Natural killer cell treated with Interleukin-12 subunit alpha and Interleukin-12 subunit beta and Interleukin-15 and Interleukin-18, amount 100 ng/mL, for 72 hours (primary cell): ENCODE data around the gene ASIC2. TPM values are rescaled to one million over a fixed set of nuclear protein-coding genes. Genes with fewer than 3 reads are reported as not detected.

ENCODE experiments used
- ATAC-seq, 2 donors: fragments of 150-1000 bp; cut with Tn5 transposase in 1 of 2; sonication (Bioruptor Pico), chemical (Tn5 transposase) in 1 of 2; 2 replicates each; pipeline ENCODE4 v1.10.0; 2021
- DNase-seq: peaks from one replicate; pipeline ENCODE4 v3.0.0; 2022; ENCODE audit warnings: low spot score
- H3K27ac Mint-ChIP-seq, 2 donors: 1 replicate in 1 of 2; 2 replicates in 1 of 2; pipeline ENCODE4 v1.8.0; 2022; ENCODE audit warnings: mixed read lengths in 2 of 2, mild to moderate bottlenecking in 1 of 2, moderate library complexity in 1 of 2
- H3K27me3 Mint-ChIP-seq, 2 donors: 1 replicate in 1 of 2; 2 replicates in 1 of 2; pipeline ENCODE4 v1.8.0; 2022; ENCODE audit warnings: mixed read lengths in 2 of 2
- H3K36me3 Mint-ChIP-seq: one replicate; pipeline ENCODE4 v1.8.0; 2022; ENCODE audit warnings: mixed read lengths
- H3K4me1 Mint-ChIP-seq, 2 donors: 1 replicate in 1 of 2; 2 replicates in 1 of 2; pipeline ENCODE4 v1.8.0; 2022; ENCODE audit warnings: low read depth in 2 of 2, mixed read lengths in 2 of 2, mild to moderate bottlenecking in 1 of 2
- H3K4me3 Mint-ChIP-seq: one replicate; pipeline ENCODE4 v1.8.0; 2022; ENCODE audit warnings: mixed read lengths
- H3K9me3 Mint-ChIP-seq: 2 replicates; pipeline ENCODE4 v1.8.0; 2022; ENCODE audit warnings: mixed read lengths
- total RNA-seq, 2 donors: library from RNA; stranded (reverse); gene quantifications; one replicate each; pipeline ENCODE4 v1.2.3, GENCODE V29; 2022

ASIC2 gene
- total RNA-seq, 2 donors from 2014 or later, result not detected

DNA sequence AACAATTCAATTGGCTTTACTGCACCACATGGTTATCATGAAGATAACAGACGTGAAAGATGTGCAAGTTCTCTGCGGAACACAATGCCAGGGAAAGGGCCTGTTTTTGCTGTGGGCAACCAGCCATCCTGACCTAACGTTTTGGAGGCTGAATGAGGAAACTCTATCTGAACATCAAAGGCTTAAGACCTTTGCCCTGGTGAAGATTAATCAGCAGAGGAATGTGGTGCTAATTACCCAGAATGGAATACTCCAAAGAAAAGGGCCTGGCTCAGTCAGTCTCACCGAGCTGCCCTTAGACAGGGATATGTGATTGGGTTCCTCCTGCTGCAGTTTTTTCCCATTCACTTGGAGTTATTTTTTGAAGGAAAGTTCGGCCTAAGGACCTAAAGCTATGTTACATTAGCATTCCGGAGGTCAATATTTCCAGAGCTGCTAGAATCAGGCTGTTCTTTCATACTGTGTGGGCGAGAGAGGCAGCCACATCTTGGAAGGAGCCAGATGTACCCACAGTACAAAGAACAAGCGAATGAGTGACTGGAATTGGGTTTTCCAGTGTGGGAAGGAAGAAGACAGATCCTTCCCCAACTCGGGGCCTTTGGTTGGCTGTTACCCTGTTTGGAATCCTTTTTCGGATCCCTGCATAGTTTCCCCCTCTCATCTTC, 15.5 kb downstream of the ASIC2 start:
- H3K4me3 Mint-ChIP-seq, result no peak overlapping the region
- H3K27me3 Mint-ChIP-seq, result peaks cover 22 to 42% of the 10 kb centered on the region in 2 donors
- ATAC-seq, result no peak

DNA sequence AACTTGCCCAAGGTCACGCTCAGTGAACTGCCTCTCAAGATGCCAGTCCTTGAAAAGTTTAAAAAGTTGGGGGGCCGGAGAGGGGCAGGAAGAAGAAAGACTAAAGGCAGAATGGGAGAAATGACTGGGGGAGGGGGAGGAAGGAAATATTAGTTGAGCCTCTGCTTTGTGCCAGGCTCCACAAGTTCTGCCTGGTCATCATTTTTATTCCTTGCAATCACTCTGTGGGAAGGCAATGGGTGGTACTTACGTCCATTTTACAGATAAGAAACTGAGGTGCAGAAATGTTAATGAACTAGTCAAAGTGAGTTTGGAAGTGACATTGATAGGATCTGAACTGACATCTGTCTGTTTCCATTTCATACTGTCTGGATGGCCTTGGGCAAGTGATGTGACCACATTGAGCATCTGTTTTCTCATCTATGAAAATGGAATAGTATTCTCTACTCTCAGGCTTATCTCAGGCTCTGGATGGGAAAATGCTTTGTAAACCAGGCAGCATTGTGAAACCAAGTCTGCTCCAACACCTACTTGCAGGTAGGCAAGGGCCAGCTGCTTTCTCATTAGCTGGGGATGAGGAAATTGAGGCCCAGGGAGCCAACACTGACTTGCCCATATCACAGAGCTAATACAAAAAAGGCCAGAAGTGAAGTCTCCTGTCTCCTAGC, 19.2 kb downstream of the ASIC2 start:
- Mint-ChIP-seq H3K4me3 (no peak overlapping the region), H3K27me3 (peaks cover 13 to 17% of the 10 kb centered on the region in 2 donors), H3K36me3 (no peaks in the 10 kb centered on the region), H3K27ac (no peak overlapping the region), H3K9me3 (no peaks in the 10 kb centered on the region), H3K4me1 (no peaks in the 10 kb centered on the region)
- ATAC-seq (no peak), DNase-seq (no peak)

More for the DNA sequence above, 15.5 kb downstream of the ASIC2 start:
- no peak for DNase-seq
- Mint-ChIP-seq H3K4me1 (no peaks in the 10 kb centered on the region), H3K36me3 (no peaks in the 10 kb centered on the region), H3K27ac (no peak overlapping the region), H3K9me3 (no peaks in the 10 kb centered on the region)

DNA sequence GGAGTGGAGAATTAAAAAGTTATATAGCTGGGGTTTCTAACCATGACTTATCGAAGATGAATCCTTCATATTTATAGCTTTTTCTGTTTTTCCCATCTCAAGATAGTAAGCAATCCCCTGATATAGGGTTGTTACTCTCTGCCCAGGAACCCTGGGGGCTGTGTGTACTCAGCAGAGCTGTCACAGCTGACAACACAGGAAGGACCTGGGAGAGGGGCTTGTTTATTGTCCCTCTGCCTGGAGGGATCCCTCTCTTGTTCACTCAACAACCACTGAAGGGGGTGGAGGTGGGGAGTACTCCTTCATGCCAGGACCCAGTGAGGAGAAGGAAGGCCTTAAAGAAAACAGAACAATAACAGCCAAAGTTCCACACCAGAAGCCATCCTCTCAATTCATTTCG, 19.8 kb downstream of the ASIC2 start:
- H3K27ac Mint-ChIP-seq, result no peak overlapping the region
- H3K36me3 Mint-ChIP-seq, result no peaks in the 10 kb centered on the region
- peaks cover 11 to 14% of the 10 kb centered on the region in 2 donors for H3K27me3 Mint-ChIP-seq
- H3K4me3 Mint-ChIP-seq, result no peak overlapping the region
- H3K4me1 Mint-ChIP-seq, result no peaks in the 10 kb centered on the region
- ATAC-seq, result no peak
- DNase-seq, result no peak
- no peaks in the 10 kb centered on the region for H3K9me3 Mint-ChIP-seq

DNA sequence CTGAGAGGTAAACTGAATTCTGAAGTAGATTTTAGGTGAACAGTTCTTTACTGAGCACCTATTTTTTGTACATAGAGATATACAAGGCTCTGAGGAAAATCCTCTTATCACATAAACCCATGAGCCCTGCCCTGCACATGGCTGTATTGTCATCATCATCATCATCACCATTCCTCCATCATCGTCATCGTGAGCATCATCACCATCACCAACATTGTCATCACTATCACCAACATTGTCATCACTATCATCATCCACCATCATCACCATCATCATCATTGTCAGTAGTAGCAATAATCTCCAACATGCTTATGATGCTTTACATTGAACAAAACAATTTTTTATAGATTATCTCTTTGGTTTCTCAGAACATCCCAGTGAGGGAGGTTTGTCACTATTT, 20.7 kb downstream of the ASIC2 start:
- H3K4me1 Mint-ChIP-seq, result no peaks in the 10 kb centered on the region
- H3K9me3 Mint-ChIP-seq, result no peaks in the 10 kb centered on the region
- peaks cover 12 to 16% of the 10 kb centered on the region in 2 donors for H3K27me3 Mint-ChIP-seq
- no peaks in the 10 kb centered on the region for H3K36me3 Mint-ChIP-seq
- no peak overlapping the region for H3K27ac Mint-ChIP-seq
- no peak overlapping the region for H3K4me3 Mint-ChIP-seq
- ATAC-seq, result no peak
- no peak for DNase-seq

DNA sequence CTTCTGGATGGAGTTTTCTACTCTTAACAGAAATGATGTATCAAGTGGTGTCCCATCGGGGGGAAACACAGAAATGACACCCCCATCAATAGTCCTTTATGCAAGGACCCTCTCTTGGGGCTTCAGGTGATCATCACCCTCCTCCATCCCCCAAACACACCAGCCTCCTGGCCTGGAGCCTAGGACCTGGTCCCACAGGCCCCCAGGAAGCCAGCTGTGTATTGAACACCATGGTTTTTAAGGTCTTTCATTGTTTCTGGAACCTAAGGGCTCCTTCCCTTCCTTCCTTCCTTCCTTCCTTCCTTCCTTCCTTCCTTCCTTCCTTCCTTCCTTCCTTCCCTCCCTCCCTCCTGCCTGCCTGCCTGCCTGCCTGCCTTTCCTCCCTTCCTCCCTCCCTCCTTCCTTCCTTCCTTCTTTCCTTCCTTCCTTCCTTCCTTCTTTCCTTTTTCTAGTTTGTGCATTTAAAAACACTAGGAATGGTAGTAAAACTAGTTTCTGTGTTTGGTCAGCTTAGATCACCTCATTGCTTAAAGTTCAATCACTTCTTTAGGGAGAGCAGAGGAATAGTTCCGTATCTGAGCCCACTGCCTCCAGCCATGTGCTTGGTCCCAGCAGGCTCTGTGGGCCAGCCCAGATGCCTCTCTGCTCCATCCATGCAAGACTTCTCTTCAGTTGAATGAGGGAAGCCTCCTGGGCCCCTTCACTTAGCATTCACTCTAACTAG, 23.6 kb downstream of the ASIC2 start:
- Mint-ChIP-seq H3K27ac (no peak overlapping the region), H3K9me3 (no peaks in the 10 kb centered on the region), H3K4me3 (no peak overlapping the region), H3K4me1 (no peaks in the 10 kb centered on the region), H3K36me3 (no peaks in the 10 kb centered on the region), H3K27me3 (peaks cover 20 to 23% of the 10 kb centered on the region in 2 donors)
- DNase-seq (no peak), ATAC-seq (no peak)

DNA sequence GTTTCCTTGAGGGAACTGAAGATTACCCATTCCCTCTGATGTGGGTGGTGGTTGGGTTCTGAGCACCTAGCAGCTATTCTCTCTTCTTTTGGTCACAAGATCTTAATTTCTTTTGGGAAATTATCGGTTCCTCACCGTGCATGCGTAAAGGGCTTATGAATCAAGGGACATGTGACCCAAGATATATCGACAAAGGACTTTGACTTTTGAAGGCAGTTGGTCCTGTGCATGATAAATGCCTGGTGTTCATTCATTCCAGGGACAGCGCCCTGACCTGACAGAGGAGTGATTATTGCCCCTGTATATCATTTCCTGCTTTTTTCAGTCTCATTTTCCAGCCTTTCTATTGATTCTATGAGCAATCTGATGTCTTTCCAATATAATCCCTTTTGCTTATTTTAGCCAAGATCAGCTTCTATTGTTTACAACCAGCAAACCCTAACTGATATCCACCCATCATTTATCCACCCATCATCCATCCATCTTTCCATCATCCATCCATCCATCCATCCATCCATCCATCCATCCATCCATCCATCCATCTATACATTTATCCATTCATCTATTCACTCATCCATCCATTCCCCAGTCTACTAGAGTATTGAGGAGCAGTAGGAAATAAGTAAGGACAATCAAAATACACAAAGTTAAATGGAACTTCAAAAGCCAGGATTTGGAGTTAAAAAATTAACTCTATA, 25.1 kb downstream of the ASIC2 start:
- ATAC-seq (no peak), DNase-seq (no peak)
- no peak overlapping the region for H3K4me3 Mint-ChIP-seq
- H3K27me3 Mint-ChIP-seq, result peaks cover 20 to 23% of the 10 kb centered on the region in 2 donors
- no peaks in the 10 kb centered on the region for H3K9me3 Mint-ChIP-seq
- H3K27ac Mint-ChIP-seq, result no peak overlapping the region
- no peaks in the 10 kb centered on the region for H3K36me3 Mint-ChIP-seq
- H3K4me1 Mint-ChIP-seq, result no peaks in the 10 kb centered on the region

DNA sequence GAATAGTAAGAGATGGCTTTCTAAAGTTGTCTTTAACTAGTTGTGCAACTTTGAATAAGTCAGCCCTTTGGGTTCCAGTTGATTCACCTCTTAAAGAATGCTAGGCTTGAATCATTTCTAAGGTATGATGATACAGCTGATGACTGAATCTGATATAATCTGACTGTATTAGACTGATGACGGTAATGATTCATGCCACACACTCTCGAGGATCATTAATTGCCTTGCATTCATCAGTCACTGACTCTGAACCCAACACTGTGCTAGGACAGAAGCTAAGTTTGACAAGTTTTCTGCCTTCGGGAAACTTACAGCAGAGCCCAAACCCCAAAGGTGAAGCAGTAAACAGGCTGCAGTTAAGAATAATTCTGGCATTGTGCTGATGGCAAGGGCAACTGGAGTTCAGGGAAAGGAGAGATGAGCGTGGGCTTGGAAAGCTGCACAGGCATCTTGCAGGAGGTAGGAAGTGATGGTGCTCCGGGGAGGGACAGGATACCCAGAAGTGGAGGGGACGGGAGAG, 25.8 kb downstream of the ASIC2 start:
- ATAC-seq (no peak), DNase-seq (no peak)
- H3K4me3 Mint-ChIP-seq, result no peak overlapping the region
- H3K4me1 Mint-ChIP-seq, result no peaks in the 10 kb centered on the region
- H3K9me3 Mint-ChIP-seq, result no peaks in the 10 kb centered on the region
- no peak overlapping the region for H3K27ac Mint-ChIP-seq
- no peaks in the 10 kb centered on the region for H3K36me3 Mint-ChIP-seq
- H3K27me3 Mint-ChIP-seq, result peaks cover 24 to 28% of the 10 kb centered on the region in 2 donors

DNA sequence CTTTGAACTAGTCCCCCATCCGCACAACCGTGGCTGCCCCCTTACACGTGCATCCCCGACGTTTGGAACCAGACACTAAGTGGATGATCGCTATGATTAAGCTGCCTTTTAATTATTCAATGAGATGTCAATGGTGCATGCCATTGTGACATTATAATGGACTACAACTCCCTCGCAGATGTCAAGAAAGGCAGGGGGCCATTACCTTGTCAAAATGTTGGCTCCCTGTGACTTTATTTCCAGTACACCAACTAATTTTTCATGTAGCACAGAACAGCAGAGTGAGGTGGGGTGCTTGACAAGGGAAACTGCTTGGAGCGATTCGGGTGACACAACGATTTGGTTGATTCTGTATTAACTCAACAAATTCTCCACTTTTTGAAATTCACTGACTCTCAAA, 26.5 kb downstream of the ASIC2 start:
- Mint-ChIP-seq H3K27me3 (peaks cover 24 to 29% of the 10 kb centered on the region in 2 donors), H3K4me1 (no peaks in the 10 kb centered on the region), H3K4me3 (no peak overlapping the region), H3K36me3 (no peaks in the 10 kb centered on the region), H3K9me3 (no peaks in the 10 kb centered on the region), H3K27ac (no peak overlapping the region)
- ATAC-seq (no peak), DNase-seq (no peak)

DNA sequence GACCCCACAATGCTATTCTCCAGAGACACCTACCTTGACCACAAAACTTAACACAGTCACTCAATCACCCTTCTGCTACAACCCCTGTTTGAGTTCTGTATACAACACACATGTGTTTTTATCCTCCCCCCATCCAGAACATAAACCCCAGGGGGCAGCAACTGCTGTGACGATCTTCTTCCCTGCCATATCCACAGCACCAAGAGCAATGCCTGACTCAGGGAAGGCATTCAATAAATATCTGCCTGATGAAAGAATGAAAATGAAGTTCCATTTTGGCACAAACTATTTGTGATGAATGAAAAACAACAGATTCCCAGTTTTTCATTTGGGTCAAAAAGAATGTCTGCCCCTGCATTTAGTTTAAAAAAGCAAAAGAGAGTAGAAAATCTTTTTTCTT, 27.0 kb downstream of the ASIC2 start:
- no peak overlapping the region for H3K4me3 Mint-ChIP-seq
- peaks cover 24 to 29% of the 10 kb centered on the region in 2 donors for H3K27me3 Mint-ChIP-seq
- H3K9me3 Mint-ChIP-seq, result no peaks in the 10 kb centered on the region
- H3K4me1 Mint-ChIP-seq, result no peaks in the 10 kb centered on the region
- H3K27ac Mint-ChIP-seq, result no peak overlapping the region
- no peak for DNase-seq
- H3K36me3 Mint-ChIP-seq, result no peaks in the 10 kb centered on the region
- no peak for ATAC-seq

DNA sequence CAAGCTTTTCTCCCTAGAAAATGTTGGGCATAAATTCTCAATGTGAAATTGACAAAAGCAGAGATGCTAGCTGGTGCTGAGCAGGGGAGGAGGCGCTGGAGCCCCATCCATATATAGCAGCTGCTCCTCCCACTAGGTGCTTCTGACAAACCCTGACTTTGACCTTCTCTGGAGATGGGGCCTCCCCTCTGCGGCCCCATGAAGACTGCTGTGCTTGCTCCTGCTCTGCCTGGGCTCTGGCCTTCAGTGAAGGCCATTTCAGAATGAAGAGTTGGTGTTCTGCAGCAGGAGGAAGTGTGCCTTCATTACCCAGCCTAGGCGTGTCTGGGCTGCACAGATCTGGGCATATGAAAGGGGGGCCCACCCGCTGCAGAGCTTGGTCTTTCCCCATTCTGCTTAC, 29.7 kb downstream of the ASIC2 start:
- H3K27ac Mint-ChIP-seq, result no peak overlapping the region
- no peak overlapping the region for H3K4me3 Mint-ChIP-seq
- H3K27me3 Mint-ChIP-seq, result peaks cover 24 to 31% of the 10 kb centered on the region in 2 donors
- DNase-seq (no peak), ATAC-seq (peak in 1 of 2 donors; percentile 34)
- no peaks in the 10 kb centered on the region for H3K4me1 Mint-ChIP-seq
- no peaks in the 10 kb centered on the region for H3K36me3 Mint-ChIP-seq
- no peaks in the 10 kb centered on the region for H3K9me3 Mint-ChIP-seq

DNA sequence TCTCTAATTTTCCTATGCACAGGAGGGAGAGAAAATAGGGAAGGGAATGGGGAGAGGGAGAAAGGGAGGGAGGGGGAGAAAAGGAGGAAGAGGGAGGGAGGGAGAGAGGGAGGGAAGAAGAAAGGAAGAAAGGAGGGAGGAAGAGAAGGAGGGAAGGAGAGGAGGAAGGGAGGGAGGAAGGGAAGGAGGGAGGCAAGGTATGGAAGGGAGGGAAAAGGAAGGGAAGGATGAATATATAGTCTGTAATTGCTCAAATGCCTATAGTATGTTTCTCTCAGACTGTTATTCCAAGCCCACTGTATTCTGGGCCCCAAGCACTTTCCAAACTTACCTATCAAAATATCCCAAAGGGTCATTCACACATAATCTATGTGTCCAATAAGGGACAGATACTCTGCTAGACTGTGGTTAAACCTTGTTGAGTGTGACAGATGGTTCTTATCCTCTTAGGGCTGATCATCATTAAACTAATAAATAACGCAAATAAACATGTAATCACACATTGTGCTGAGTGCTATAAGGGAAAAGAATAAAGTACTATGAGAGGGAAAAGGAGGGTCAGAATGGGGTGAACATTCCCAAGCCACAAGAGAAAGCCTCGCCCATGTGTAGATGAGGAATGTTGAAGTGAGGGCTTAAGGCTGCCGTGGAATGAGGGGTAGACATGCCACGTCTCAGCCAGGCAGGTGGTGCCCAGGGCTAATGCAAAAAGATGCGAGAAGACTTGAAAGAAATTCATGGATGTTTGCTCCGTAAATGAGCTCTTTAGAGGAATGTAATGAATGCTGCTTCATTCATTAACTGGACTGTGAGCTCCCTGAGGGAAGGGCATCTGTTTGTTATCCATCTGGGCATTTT, 30.6 kb downstream of the ASIC2 start:
- H3K36me3 Mint-ChIP-seq, result no peaks in the 10 kb centered on the region
- H3K27me3 Mint-ChIP-seq, result peaks cover 23 to 28% of the 10 kb centered on the region in 2 donors
- no peak overlapping the region for H3K4me3 Mint-ChIP-seq
- no peak for DNase-seq
- no peak for ATAC-seq
- no peaks in the 10 kb centered on the region for H3K9me3 Mint-ChIP-seq
- H3K4me1 Mint-ChIP-seq, result no peaks in the 10 kb centered on the region
- H3K27ac Mint-ChIP-seq, result no peak overlapping the region

DNA sequence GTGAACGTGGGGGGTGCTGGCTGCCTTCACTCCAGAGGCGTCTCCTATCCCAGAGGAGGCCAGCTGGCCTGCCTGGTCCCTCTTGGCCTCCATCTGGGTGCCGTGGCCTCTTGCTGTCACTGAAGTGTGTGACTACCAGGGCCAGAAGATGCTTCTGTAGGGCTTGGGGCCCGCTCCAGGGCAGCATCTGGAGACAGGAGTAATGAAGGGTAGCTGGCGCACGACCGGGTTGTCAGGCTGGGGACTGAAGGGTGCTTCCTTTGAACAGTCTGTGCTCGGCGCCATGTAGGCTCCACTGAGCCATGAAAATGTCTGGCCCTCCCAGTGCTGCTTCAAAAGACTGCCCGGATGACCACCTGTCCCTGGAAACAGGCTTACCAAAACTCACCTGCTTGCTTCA, 31.3 kb downstream of the ASIC2 start:
- Mint-ChIP-seq H3K4me1 (no peaks in the 10 kb centered on the region), H3K9me3 (no peaks in the 10 kb centered on the region), H3K36me3 (no peaks in the 10 kb centered on the region), H3K4me3 (no peak overlapping the region), H3K27me3 (peaks cover 21 to 24% of the 10 kb centered on the region in 2 donors), H3K27ac (no peak overlapping the region)
- ATAC-seq, result no peak
- DNase-seq, result no peak

DNA sequence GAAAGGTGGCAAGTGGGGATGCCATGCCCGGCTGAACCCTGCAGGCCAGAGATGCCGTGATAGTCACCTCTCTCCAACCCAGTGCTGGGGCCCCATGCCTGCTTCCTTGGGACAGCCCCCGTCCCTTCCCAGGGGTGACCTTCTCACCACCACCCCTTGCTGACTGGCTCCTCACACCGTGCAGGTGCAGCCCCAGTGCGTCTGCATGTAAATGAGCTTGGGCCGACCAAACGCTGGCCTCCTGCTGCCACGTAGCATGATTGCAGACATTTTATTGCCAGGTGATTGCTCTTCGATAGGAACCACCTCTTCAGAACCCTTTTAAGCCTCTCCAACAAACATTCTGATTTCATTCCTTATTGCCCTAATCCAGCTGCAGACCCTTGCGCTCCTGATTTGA, 32.5 kb downstream of the ASIC2 start:
- ATAC-seq (no peak), DNase-seq (no peak)
- H3K36me3 Mint-ChIP-seq, result no peaks in the 10 kb centered on the region
- no peak overlapping the region for H3K4me3 Mint-ChIP-seq
- peaks cover 17 to 19% of the 10 kb centered on the region in 2 donors for H3K27me3 Mint-ChIP-seq
- no peak overlapping the region for H3K27ac Mint-ChIP-seq
- no peaks in the 10 kb centered on the region for H3K4me1 Mint-ChIP-seq
- no peaks in the 10 kb centered on the region for H3K9me3 Mint-ChIP-seq
